Activated naive CD8-positive, alpha-beta T cell treated with anti-CD3 and anti-CD28 coated beads, Interleukin-2, amount 50 U/mL, for 24 hours (primary cell): ENCODE measurements around the gene SMDT1.
"Not testable (repeated sequence)": the region's sequence is repeated elsewhere in the genome, so short reads cannot be mapped to it uniquely, and the experiment has no call there.

Experiments used
- ATAC-seq: fragments of 150-1000 bp; cut with Tn5 transposase; one replicate; pipeline ENCODE4 v1.10.0; 2021
- DNase-seq: peaks from one replicate; pipeline ENCODE4 v3.0.0; 2021
- H3K27ac Mint-ChIP-seq: one replicate; pipeline ENCODE4 v1.8.0; 2021; ENCODE audit warnings: mild to moderate bottlenecking, mixed read lengths
- H3K27me3 Mint-ChIP-seq: one replicate; pipeline ENCODE4 v1.8.0; 2021; ENCODE audit warnings: mixed read lengths
- H3K36me3 Mint-ChIP-seq: one replicate; pipeline ENCODE4 v1.8.0; 2021; ENCODE audit warnings: low read depth, mixed read lengths
- H3K4me1 Mint-ChIP-seq: one replicate; pipeline ENCODE4 v1.8.0; 2021; ENCODE audit warnings: mixed read lengths
- H3K4me3 Mint-ChIP-seq: one replicate; pipeline ENCODE4 v1.8.0; 2021; ENCODE audit warnings: mild to moderate bottlenecking, moderate library complexity, mixed read lengths
- H3K9me3 Mint-ChIP-seq: one replicate; pipeline ENCODE4 v1.8.0; 2021; ENCODE audit warnings: mixed read lengths

SMDT1 gene

DNA sequence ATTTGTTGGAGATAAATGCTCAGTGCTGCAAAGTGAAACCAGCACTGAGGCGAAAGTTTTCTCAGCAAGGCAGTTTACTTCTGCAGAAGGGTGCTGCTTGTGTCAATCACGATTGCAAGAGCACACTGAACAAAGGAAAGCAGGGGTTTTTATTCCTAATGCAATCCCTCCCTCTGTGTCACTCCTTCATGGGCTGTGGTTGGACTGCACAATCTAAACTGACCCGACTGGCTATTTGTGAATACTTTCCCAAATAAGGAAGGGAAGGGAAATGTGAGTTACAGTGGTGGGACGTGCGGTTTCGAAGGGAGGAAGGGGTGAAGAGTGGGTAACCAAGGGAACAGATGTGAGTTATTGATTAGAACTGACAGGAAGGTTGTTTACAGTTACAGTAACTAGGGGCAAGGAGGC, 35.9 kb downstream of the SMDT1 start:
- H3K4me3 Mint-ChIP-seq, DNase-seq, ATAC-seq, H3K27ac Mint-ChIP-seq, H3K27me3 Mint-ChIP-seq: not testable (repeated sequence)
- H3K9me3 Mint-ChIP-seq = peaks cover 17% of the 10 kb centered on the region
- H3K4me1 Mint-ChIP-seq = peaks cover 16% of the 10 kb centered on the region
- peaks cover 11% of the 10 kb centered on the region for H3K36me3 Mint-ChIP-seq

DNA sequence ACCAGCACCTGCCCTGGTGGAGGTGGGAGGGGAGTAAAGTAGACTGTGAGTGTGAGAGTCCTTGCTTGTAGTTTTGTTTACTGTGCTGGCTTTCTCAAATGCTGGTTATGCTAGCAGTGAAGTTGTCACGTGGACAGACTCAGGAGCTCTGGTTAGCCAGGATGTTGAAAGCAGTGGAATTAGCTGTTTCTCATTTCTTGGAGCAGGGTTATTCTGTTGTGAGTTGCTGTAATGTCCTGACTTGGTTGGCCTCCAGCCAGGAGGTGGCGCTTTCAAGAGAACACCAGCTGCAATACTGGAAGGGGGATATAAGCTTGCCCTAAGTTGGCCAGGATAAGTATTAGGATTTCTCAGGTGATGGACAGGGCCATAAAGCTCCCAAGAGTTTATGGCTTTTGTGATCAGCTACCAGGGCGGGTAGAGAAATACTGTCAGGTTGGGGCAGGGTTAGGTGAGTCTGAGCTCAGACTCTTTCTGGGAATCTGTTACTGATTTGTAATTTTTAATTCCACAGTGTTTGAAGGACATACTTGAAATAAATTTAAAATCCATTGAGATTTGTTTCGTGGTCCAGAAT, 37.4 kb downstream of the SMDT1 start:
- Mint-ChIP-seq H3K4me1 (peaks cover 30% of the 10 kb centered on the region), H3K27me3 (no peaks in the 10 kb centered on the region), H3K36me3 (peaks cover 11% of the 10 kb centered on the region), H3K9me3 (peaks cover 17% of the 10 kb centered on the region), H3K4me3 (no peak overlapping the region), H3K27ac (no peak overlapping the region)
- ATAC-seq (no peak), DNase-seq (no peak)

DNA sequence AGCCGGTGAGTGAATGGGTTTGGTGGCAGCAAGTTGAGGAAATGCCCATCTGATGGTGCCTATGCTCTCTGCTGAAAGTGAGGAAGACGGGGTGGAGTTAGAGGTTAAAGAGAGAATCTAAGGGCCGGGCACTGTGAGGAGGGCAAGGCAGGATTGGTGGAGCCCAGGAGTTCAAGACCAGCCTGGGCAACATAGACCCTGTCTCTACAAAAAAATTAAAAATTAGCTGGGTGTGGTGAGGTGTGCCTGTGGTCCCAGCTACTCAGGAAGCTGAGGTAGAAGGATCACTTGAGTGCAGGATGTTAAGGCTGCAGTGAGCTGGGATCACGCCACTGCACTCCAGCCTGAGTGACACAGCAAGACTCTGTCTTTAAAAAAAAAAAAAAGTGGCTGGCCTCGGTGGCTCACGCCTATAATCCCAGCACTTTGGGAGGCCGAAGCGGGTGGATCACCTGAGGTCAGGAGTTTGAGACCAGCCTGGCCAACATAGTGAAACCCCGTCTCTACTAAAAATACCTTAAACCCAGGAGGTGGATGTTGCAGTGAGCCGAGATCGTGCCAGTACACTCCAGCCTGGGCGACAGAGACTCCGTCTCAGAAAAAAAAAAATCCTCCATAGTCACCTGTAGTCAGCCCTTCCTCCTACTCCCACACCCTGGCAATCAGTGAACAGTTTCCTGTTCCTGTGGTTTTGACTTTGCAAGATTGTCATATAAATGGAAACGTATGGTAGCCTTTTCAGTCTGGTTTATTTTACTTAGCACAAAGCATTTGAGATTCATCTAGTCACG, 40.9 kb downstream of the SMDT1 start:
- Mint-ChIP-seq H3K4me1 (peaks cover 36% of the 10 kb centered on the region), H3K4me3 (peak overlapping the region; percentile 70), H3K27ac (peak overlapping the region; percentile 94)
- ATAC-seq = peak; percentile 65
- peak; percentile 44 for DNase-seq
- not testable (repeated sequence) for H3K9me3 Mint-ChIP-seq, H3K36me3 Mint-ChIP-seq, H3K27me3 Mint-ChIP-seq

DNA sequence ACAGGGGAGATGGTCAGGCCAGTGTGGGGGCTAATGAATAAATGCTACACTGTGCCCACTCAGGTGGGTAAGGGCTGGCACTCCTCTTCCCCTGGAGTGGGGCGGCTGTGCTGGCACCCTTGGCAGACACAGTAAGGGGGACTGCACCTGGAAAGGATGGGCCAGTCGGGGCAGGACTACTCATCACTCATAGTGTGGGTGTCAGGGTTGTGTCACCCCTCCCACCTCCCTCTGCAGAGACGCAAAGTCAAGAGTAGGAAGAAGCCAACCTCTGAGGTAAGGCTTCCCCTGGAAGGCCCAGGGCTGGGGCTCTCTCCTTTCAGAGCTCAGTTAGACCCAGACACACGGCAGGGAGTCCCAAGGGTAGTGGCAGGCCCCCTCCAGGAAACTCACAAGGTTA, 44.0 kb downstream of the SMDT1 start:
- H3K27me3 Mint-ChIP-seq, H3K4me3 Mint-ChIP-seq, DNase-seq, H3K9me3 Mint-ChIP-seq, H3K27ac Mint-ChIP-seq, H3K36me3 Mint-ChIP-seq: not testable (repeated sequence)
- peaks cover 36% of the 10 kb centered on the region for H3K4me1 Mint-ChIP-seq
- ATAC-seq = peak; percentile 76

DNA sequence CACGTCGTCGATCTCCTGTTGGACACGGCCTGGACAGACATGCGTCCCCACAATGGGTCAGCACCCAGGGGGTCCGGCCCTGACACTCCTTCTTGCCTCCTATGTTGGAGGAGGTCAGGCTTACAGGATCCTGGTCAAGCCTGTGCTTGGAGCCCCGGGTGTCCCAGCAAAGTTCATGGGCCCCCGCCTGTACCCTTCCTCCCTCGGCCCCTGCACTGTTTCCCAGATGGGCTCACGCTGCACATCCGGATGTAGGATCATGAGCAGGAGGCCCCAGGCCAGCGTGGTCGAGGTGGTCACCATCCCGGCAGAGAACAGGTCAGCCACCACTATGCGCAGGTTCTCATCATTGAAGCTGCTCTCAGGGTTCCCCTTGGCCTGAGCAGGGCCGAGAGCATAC, 48.1 kb downstream of the SMDT1 start:
- ATAC-seq = no peak
- no peaks in the 10 kb centered on the region for H3K9me3 Mint-ChIP-seq
- no peak overlapping the region for H3K4me3 Mint-ChIP-seq
- no peaks in the 10 kb centered on the region for H3K4me1 Mint-ChIP-seq
- no peaks in the 10 kb centered on the region for H3K27me3 Mint-ChIP-seq
- H3K36me3 Mint-ChIP-seq = no peaks in the 10 kb centered on the region
- H3K27ac Mint-ChIP-seq = no peak overlapping the region
- DNase-seq = no peak

DNA sequence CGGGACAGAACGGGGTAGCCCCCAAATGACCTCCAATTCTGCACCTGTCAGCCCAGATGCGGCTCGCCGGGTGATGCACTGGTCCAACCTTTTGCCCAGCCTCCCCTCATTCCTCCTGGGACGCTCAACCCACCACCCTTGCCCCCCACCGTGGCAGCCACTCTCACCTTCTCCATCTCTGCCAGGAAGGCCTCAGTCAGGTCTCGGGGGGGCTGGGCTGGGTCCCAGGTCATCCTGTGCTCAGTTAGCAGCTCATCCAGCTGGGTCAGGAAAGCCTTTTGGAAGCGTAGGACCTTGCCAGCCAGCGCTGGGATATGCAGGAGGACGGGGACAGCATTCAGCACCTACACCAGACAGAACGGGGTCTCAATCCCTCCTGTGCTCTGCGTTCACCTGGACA, 48.5 kb downstream of the SMDT1 start:
- not testable (repeated sequence) for ATAC-seq, H3K27me3 Mint-ChIP-seq, H3K36me3 Mint-ChIP-seq, H3K9me3 Mint-ChIP-seq, DNase-seq, H3K4me1 Mint-ChIP-seq, H3K4me3 Mint-ChIP-seq, H3K27ac Mint-ChIP-seq

DNA sequence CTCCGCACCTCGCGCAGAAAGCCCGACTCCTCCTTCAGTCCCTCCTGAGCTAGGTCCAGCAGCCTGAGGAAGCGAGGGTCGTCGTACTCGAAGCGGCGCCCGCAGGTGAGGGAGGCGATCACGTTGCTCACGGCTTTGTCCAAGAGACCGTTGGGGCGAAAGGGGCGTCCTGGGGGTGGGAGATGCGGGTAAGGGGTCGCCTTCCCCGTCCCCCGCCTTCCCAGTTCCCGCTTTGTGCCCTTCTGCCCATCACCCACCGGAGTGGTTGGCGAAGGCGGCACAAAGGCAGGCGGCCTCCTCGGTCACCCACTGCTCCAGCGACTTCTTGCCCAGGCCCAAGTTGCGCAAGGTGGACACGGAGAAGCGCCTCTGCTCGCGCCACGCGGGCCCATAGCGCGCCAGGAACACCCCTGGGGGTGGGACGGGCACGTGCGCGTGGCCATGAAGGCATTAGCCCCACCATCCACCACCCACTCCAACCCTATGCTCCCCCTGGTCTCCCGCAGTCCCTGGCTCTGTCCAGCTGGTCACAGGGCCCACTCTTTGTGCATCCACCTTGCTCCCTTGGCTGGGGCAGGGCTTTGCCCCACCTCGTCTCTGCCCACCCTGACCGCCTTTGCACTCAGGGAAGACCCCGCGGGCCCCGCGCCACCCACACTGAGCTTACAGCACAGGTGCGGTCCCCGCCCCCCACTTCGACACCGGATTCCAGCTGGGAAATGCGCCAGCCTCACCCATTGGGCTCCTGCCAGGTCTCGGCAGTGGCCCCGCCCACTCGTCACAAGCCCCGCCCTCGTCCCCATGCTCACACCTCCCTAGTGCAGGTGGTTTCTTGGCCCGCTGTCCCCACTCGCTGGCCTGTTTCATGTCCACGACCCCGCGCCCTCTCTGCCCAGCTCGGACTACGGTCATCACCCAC, 49.5 kb downstream of the SMDT1 start:
- not testable (repeated sequence) for ATAC-seq, H3K27me3 Mint-ChIP-seq, H3K27ac Mint-ChIP-seq, H3K4me1 Mint-ChIP-seq, H3K9me3 Mint-ChIP-seq, H3K36me3 Mint-ChIP-seq, DNase-seq, H3K4me3 Mint-ChIP-seq

DNA sequence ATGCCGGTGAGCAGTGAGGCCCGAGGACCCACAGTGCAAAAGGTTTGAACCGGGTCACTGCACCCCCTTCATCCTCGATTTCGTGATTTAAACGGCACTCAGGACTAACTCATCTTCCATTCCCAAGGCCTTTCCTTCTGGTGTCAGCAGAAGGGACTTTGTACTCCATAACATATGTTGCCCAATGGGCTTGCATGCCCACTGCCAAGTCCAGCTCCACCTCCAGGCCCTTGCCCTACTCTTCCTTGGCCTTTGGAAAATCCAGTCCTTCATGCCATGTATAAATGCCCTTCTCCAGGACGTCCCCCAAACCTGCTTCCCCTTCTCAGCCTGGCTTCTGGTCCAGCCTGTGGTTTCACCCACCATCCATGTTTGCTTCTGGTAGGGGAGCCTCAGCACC, 50.7 kb downstream of the SMDT1 start:
- H3K27me3 Mint-ChIP-seq, ATAC-seq, H3K36me3 Mint-ChIP-seq, H3K9me3 Mint-ChIP-seq, H3K4me3 Mint-ChIP-seq, H3K27ac Mint-ChIP-seq, DNase-seq, H3K4me1 Mint-ChIP-seq: not testable (repeated sequence)

DNA sequence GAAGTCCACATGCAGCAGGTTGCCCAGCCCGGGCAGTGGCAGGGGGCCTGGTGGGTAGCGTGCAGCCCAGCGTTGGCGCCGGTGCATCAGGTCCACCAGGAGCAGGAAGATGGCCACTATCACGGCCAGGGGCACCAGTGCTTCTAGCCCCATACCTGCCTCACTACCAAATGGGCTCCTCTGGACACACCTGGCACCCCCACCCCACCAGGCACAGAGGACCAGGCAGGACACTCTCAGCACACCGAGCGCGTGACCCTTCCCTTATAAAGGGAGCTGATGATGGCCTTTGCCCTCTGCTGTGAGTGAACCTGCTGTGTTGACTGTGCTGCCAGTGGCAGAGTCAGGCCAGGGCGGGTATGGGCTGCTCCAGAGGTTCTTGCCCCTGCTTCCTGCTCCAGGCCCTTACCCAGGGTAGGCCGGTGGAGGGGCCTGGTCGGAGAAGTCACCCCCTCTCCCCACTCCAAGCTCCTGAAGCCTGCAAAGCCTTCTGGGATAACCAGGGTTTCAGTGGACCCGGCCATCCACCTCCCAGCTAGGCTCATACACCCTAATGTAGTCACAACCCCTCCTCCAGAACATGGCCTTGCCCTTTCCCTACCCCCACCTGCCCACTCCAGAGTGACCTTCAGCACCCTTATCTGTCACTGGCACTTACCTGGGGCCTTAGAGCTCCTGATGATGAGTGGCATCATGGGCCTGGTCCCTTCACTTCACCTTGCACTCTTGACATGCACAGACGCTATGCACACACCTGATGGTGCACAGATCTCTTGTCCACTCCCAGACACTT, 51.3 kb downstream of the SMDT1 start, which contains the start of gene CYP2D6:
Gene CYP2D6, minus strand, starts transcription at position 172 of the 793 bp plus-strand sequence. Its CDS starts 19 bp downstream, at position 153.
- H3K9me3 Mint-ChIP-seq, H3K27me3 Mint-ChIP-seq, H3K4me3 Mint-ChIP-seq, DNase-seq, ATAC-seq, H3K36me3 Mint-ChIP-seq, H3K4me1 Mint-ChIP-seq, H3K27ac Mint-ChIP-seq: not testable (repeated sequence)

DNA sequence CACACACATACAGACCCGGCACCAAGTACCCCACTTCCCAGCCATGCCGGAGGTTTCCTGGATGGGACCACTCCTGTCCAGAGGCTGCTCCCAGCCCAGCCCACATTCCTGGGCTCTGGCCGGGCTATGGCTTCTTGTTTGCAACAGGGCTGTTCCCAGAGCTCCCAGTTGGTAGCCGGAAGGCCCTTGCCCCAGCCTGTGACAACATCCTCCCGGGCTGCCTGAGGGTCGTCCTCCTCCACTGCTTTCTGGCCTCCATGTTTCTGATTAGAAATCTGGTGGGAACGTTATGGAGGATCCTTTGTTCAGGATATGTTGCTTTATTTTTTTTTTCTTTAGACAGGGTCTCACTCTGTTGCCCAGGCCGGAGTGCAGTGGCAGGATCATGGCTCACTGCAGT, 52.1 kb downstream of the SMDT1 start:
- Mint-ChIP-seq H3K27me3 (no peaks in the 10 kb centered on the region), H3K4me1 (no peaks in the 10 kb centered on the region), H3K4me3 (no peak overlapping the region), H3K9me3 (no peaks in the 10 kb centered on the region), H3K27ac (no peak overlapping the region), H3K36me3 (no peaks in the 10 kb centered on the region)
- DNase-seq (no peak), ATAC-seq (no peak)

DNA sequence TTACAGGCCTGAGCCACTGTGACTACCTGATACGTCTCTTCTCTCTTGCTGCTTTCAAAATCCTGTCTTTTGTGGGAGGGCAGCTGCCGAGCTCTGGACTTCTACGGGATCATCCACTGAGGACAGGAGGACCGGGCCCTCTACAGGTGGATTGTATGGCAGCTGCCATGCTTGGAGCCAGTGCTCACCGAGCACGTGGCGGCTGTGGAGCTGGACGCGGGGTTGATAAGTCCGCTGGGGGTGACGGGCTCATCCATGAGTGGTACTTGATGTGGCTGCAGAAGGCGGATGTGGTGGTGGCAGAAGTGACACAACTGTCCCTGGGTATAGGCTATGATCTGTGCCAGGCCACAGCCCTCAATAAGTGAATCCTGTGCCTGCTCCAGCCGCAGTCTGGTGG, 53.0 kb downstream of the SMDT1 start:
- H3K9me3 Mint-ChIP-seq = no peaks in the 10 kb centered on the region
- H3K36me3 Mint-ChIP-seq = no peaks in the 10 kb centered on the region
- no peak overlapping the region for H3K27ac Mint-ChIP-seq

More for the DNA sequence above, 53.0 kb downstream of the SMDT1 start:
- DNase-seq = no peak
- H3K27me3 Mint-ChIP-seq = no peaks in the 10 kb centered on the region
- no peak for ATAC-seq
- H3K4me3 Mint-ChIP-seq = no peak overlapping the region
- no peaks in the 10 kb centered on the region for H3K4me1 Mint-ChIP-seq
